HepG2 (cell line): ENCODE data around the gene B3GNT7. TPM values are rescaled to one million over a fixed set of nuclear protein-coding genes. Genes with fewer than 3 reads are reported as not detected.
A peak's percentile ranks its signal among the peaks of the same experiment; 100 is the strongest.

Experiments used
- ATAC-seq: fragments of 200-7000 bp; cut with Tn5 transposase; 3 replicates; pipeline ENCODE4 v1.9.1; 2020; ENCODE audit warnings: mild to moderate bottlenecking, moderate library complexity
- BruUV-seq: library from RNA; stranded (reverse); fragments of 400-500 nt; replicated peaks from 2 replicates; lab custom pipeline; 2021; lab: Mats Ljungman, UMichigan
- CTCF ChIA-PET: fragments of 300-600 bp; formaldehyde crosslinking; extraction: SDS; loops from one replicate; lab custom pipeline; 2021; ENCODE audit warnings: low total read pairs, inconsistent platforms, low intra/inter-chr PET ratio; lab: Yijun Ruan, JAX
- POLR2A ChIA-PET: fragments of 350-600 bp; sonication (Branson Sonifier 250); formaldehyde crosslinking; loops from one replicate; lab custom pipeline; 2020; ENCODE audit warnings: antibody characterized with exemption, inconsistent platforms; lab: Yijun Ruan, JAX
- DNase-seq: peaks from one replicate; pipeline ENCODE4 v3.0.0-alpha.2; 2015; ENCODE audit warnings: low spot score
- FAIRE-seq: peaks from 3 replicates; lab custom pipeline; 2011; peaks lifted over from hg19 to GRCh38; lab: Jason Lieb, UNC
- H2AFZ ChIP-seq: one replicate; pipeline ENCODE4 v1.6.1; 2011; ENCODE audit warnings: low read length, inconsistent platforms
- H3K27ac ChIP-seq: fragments of 300-600 bp; 3 replicates; pipeline ENCODE4 v1.8.0; 2011; ENCODE audit warnings: mixed run types, mild to moderate bottlenecking, mixed read lengths, low read length, inconsistent platforms; ENCODE audit not compliant: insufficient read depth; ENCODE audit errors: extremely low read length
- H3K27me3 ChIP-seq, 2 experiments: fragments of 200-600 bp in 1 of 2; 2 replicates in 1 of 2; 3 replicates in 1 of 2; pipeline versions ENCODE4 v1.6.0 to v1.8.0; 2011; ENCODE audit warnings: low read length in 2 of 2, mild to moderate bottlenecking in 2 of 2, moderate library complexity in 2 of 2, inconsistent platforms in 1 of 2; ENCODE audit not compliant: insufficient read depth in 2 of 2, control insufficient read depth in 1 of 2
- H3K36me3 ChIP-seq, 2 experiments: fragments of 200-600 bp in 1 of 2; replicated peaks in 1 of 2; 2 replicates in 1 of 2; 3 replicates in 1 of 2; pipeline versions ENCODE4 v1.5.1 to v1.8.0; 2011; ENCODE audit warnings: low read length in 2 of 2, inconsistent platforms in 1 of 2; ENCODE audit not compliant: insufficient read depth in 2 of 2, control insufficient read depth in 1 of 2
- H3K4me1 ChIP-seq: 2 replicates; pipeline ENCODE4 v1.5.1; 2012; ENCODE audit warnings: low read length, inconsistent platforms; ENCODE audit not compliant: insufficient read depth
- H3K4me2 ChIP-seq: 2 replicates; pipeline ENCODE4 v1.6.0; 2011; ENCODE audit warnings: low read depth, low read length, inconsistent platforms
- H3K4me3 ChIP-seq, 3 experiments: fragments of 200-600 bp in 1 of 3; sonication (generic), shearing (Covaris generic) in 1 of 3; replicated peaks in 1 of 3; 2 replicates each; pipeline ENCODE4 v1.5.1; 2011 to 2016; ENCODE audit warnings: low read length in 3 of 3, inconsistent platforms in 2 of 3, low read depth in 2 of 3, mild to moderate bottlenecking in 2 of 3, control low read depth in 1 of 3, mixed read lengths in 1 of 3; ENCODE audit not compliant: insufficient read depth in 1 of 3
- H3K79me2 ChIP-seq: one replicate; pipeline ENCODE4 v1.6.1; 2011; ENCODE audit warnings: low read length, inconsistent platforms; ENCODE audit not compliant: insufficient read depth
- H3K9ac ChIP-seq: 2 replicates; pipeline ENCODE4 v1.6.0; 2011; ENCODE audit warnings: mild to moderate bottlenecking, low read depth, low read length, inconsistent platforms; ENCODE audit not compliant: insufficient read depth
- H3K9me3 ChIP-seq: 2 replicates; pipeline ENCODE4 v1.5.1; 2012; ENCODE audit warnings: mild to moderate bottlenecking, low read length
- H4K20me1 ChIP-seq: 2 replicates; pipeline ENCODE4 v1.6.0; 2011; ENCODE audit warnings: inconsistent platforms, mild to moderate bottlenecking, low read length, moderate library complexity; ENCODE audit not compliant: insufficient read depth
- CBX2 ChIP-seq, 2 experiments: fragments of 200-600 bp in 1 of 2; sonication (generic); formaldehyde crosslinking in 1 of 2; IDR thresholded peaks; 2 replicates each; pipeline versions ENCODE4 v1.7.0 to v1.8.1; 2018 to 2022; ENCODE audit warnings: low read depth in 2 of 2, low read length in 1 of 2, mild to moderate bottlenecking in 1 of 2, missing genetic modification reagents in 1 of 2
- GRHL1 ChIP-seq: sonication (generic); formaldehyde crosslinking; conservative IDR thresholded peaks from 2 replicates; pipeline ENCODE4 v1.8.0; 2022; ENCODE audit warnings: missing genetic modification reagents
- MAX ChIP-seq: IDR thresholded peaks from 2 replicates; pipeline ENCODE4 v1.6.1; 2012; ENCODE audit warnings: inconsistent platforms
- SNAI1 ChIP-seq: sonication (generic); formaldehyde crosslinking; IDR thresholded peaks from 2 replicates; pipeline ENCODE4 v1.5.0; 2020; ENCODE audit warnings: mild to moderate bottlenecking, missing genetic modification reagents, borderline replicate concordance
- ZMYM3 ChIP-seq: sonication (generic); formaldehyde crosslinking; IDR thresholded peaks from 2 replicates; pipeline ENCODE4 v1.5.1; 2020; ENCODE audit warnings: mild to moderate bottlenecking, missing genetic modification reagents
- ZNF232 ChIP-seq: sonication (generic); formaldehyde crosslinking; IDR thresholded peaks from 2 replicates; pipeline ENCODE4 v1.4.0; 2020; ENCODE audit warnings: missing genetic modification reagents, borderline replicate concordance
- ZNF503 ChIP-seq: sonication (generic); formaldehyde crosslinking; IDR thresholded peaks from 2 replicates; pipeline ENCODE4 v1.4.0; 2020; ENCODE audit warnings: missing genetic modification reagents
- ZSCAN21 ChIP-seq: sonication (generic); formaldehyde crosslinking; IDR thresholded peaks from 2 replicates; pipeline ENCODE4 v1.8.0; 2022; ENCODE audit warnings: mild to moderate bottlenecking, missing genetic modification reagents, moderate library complexity, borderline replicate concordance
- WGBS: methylation state at CpG from one replicate; pipeline ENCODE4 v1.1.6; 2017; ENCODE audit warnings: low lambda C conversion rate; 5-methylcytosine and 5-hydroxymethylcytosine counted together
- in situ Hi-C: cut with HindIII; loops from 2 replicates; pipeline ENCODE4 v1.10.0; 2017; ENCODE audit warnings: low pct_unique_long_range_greater_than_20kb; ENCODE audit not compliant: extremely low pct_ligation_motif_present
- intact Hi-C: fragments of 100-400 bp; cut with micrococcal nuclease; formaldehyde crosslinking; loops from one replicate; pipeline ENCODE4 v1.10.0; 2022; ENCODE audit not compliant: unreplicated experiment
- polyA plus RNA-seq, 8 experiments: library from polyadenylated mRNA; depleted of rRNA in 3 of 8; stranded (reverse) in 7 of 8; unstranded in 1 of 8; fragments of >200 nt; fragmentation: Illumina TruSeq in 4 of 8; extraction: Trizol in 4 of 8; gene quantifications; 2 replicates each; pipeline versions ENCODE4 v1.2.1 to v1.2.3, GENCODE V29; 2011 to 2016; ENCODE audit warnings: low read depth in 4 of 8, missing spikeins in 1 of 8, mixed read lengths in 1 of 8; ENCODE audit not compliant: insufficient read depth in 1 of 8
- total RNA-seq, 5 experiments: library from RNA; depleted of rRNA; stranded (reverse); fragments of >200 nt; fragmentation: Illumina TruSeq; extraction: Trizol; gene quantifications; 2 replicates each; pipeline ENCODE4 v1.2.3, GENCODE V29; 2016; ENCODE audit warnings: low read depth in 1 of 5
- TF ChIP-seq, protein P1 (sequence below), 2 experiments: sonication (generic) in 1 of 2; formaldehyde crosslinking in 1 of 2; IDR thresholded peaks; 2 replicates each; pipeline versions ENCODE4 v1.6.1 to v1.9.0; 2014 to 2022; ENCODE audit warnings: antibody characterized with exemption in 1 of 2, borderline replicate concordance in 1 of 2, inconsistent platforms in 1 of 2, low read depth in 1 of 2, missing genetic modification reagents in 1 of 2

The B3GNT7 gene
- total and polyA plus RNA-seq, 2 of the 13 experiments (the other 11 are each of a cell fraction or from before 2014, with no cell fraction given) = 0.04 to 0.24 TPM

DNA sequence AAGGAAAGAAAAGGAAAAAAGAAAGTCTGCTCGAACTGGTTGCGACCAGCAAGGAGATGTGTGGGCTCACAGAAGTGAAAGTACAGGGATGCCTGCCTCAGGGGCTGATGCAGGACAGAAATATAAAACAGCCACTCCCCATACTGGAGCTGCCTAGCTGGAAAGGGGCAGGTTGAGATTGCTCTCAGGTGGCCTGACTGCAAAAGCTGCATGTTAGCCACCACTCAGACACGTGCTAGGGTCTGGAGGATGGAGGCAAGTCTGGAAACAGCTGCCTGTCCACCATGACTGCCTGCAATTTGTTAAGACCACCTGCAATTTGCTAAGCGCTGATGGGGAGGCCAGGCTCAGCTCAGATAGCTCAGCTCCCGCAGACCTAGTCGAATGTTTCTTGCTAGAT lies 17.9 kb downstream of the B3GNT7 start:
- in situ Hi-C loops (loop anchor here (5.0 to 10.0 kb wide), 3 partner anchors 116 to 309 kb away; no protein-coding TSS in a partner anchor), intact Hi-C loops (loop anchor here (2.0 to 5.0 kb wide), 3 partner anchors 55 to 311 kb away; no protein-coding TSS in a partner anchor)
- FAIRE-seq (no peak), ATAC-seq (peak; percentile 6; the same call in 1 of the 3 replicates), DNase-seq (no peak)
- no peaks in the 10 kb centered on the region for H3K36me3 ChIP-seq
- H2AFZ ChIP-seq = no peak overlapping the region
- peaks cover 42% of the 10 kb centered on the region for H3K4me1 ChIP-seq
- peak overlapping the region; percentile 100 for H3K4me2 ChIP-seq
- ChIA-PET CTCF (interaction anchor here (4.2 kb wide), 1 partner anchor 117 kb away, joined by 45 read pairs; no protein-coding TSS in a partner anchor), POLR2A (interaction anchor here (1.1 to 3.8 kb wide), 4 partner anchors 37 to 186 kb away, joined by 3 to 18 read pairs (median 3); partner anchors contain the start of gene NCL)
- no peaks in the 10 kb centered on the region for H3K79me2 ChIP-seq
- no peaks in the 10 kb centered on the region for H4K20me1 ChIP-seq
- H3K27ac ChIP-seq = peak overlapping the region; percentile 48
- peak overlapping the region; percentile 34 for H3K9ac ChIP-seq
- peaks cover 11% of the 10 kb centered on the region for H3K9me3 ChIP-seq
- no TSS peak for BruUV-seq
- H3K27me3 ChIP-seq = peaks cover 0 to 8% of the 10 kb centered on the region in 2 experiments; a peak in 3 of 5 replicates
- 36% methylated on average over 6 of the region's 6 CpGs for WGBS
- H3K4me3 ChIP-seq = peak overlapping the region; percentile 20 to 79 (median 64); a peak in 4 of 6 replicates
- TF ChIP-seq CBX2 (IDR thresholded peaks at IDR 0.05; ENCODE audit: low read depth, low read length) = no peak
- no peak for TF ChIP-seq CBX2 (CRISPR knock-in tag; IDR thresholded peaks at IDR 0.05; ENCODE audit: low read depth)
- no peak for TF ChIP-seq ZNF232 (CRISPR knock-in tag)
- no peak for TF ChIP-seq ZNF503 (CRISPR knock-in tag)
- no peak for TF ChIP-seq GRHL1 (CRISPR knock-in tag)
- TF ChIP-seq MAX = no peak
- TF ChIP-seq, protein P1, sequence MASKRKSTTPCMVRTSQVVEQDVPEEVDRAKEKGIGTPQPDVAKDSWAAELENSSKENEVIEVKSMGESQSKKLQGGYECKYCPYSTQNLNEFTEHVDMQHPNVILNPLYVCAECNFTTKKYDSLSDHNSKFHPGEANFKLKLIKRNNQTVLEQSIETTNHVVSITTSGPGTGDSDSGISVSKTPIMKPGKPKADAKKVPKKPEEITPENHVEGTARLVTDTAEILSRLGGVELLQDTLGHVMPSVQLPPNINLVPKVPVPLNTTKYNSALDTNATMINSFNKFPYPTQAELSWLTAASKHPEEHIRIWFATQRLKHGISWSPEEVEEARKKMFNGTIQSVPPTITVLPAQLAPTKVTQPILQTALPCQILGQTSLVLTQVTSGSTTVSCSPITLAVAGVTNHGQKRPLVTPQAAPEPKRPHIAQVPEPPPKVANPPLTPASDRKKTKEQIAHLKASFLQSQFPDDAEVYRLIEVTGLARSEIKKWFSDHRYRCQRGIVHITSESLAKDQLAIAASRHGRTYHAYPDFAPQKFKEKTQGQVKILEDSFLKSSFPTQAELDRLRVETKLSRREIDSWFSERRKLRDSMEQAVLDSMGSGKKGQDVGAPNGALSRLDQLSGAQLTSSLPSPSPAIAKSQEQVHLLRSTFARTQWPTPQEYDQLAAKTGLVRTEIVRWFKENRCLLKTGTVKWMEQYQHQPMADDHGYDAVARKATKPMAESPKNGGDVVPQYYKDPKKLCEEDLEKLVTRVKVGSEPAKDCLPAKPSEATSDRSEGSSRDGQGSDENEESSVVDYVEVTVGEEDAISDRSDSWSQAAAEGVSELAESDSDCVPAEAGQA (IDR thresholded peaks at IDR 0.05; ENCODE audit: low read depth) = no peak
- TF ChIP-seq, protein P1 (CRISPR knock-in tag; IDR thresholded peaks at IDR 0.05; ENCODE audit: borderline replicate concordance) = no peak
- no peak for TF ChIP-seq SNAI1 (CRISPR knock-in tag)
- no peak for TF ChIP-seq ZMYM3 (CRISPR knock-in tag)
- TF ChIP-seq ZSCAN21 = no peak
